Activated T-helper 1 cell treated with anti-CD3 and anti-CD28 coated beads, Interleukin-12 subunit alpha, Interleukin-12 subunit beta, Interleukin-2, Interleukin-4 antibody, amounts not matched to agents 30 ng/mL and 10 ng/mL and 1 ng/mL, durations not matched to agents 14 hours and 24 hours and 36 hours (primary cell): ENCODE data around the gene LKAAEAR1. TPM values are rescaled to one million over a fixed set of nuclear protein-coding genes. Genes with fewer than 3 reads are reported as not detected.

Experiments
- DNase-seq: peaks from one replicate; pipeline ENCODE4 v3.0.0; 2021; ENCODE audit warnings: low spot score
- H3K27ac Mint-ChIP-seq: one replicate; pipeline ENCODE4 v1.8.0; 2021; ENCODE audit warnings: mild to moderate bottlenecking, mixed read lengths
- H3K27me3 Mint-ChIP-seq: one replicate; pipeline ENCODE4 v1.8.0; 2022; ENCODE audit warnings: mild to moderate bottlenecking, moderate library complexity, mixed read lengths; ENCODE audit not compliant: insufficient read depth
- H3K36me3 Mint-ChIP-seq: one replicate; pipeline ENCODE4 v1.8.0; 2021; ENCODE audit warnings: low read depth, mixed read lengths
- H3K4me1 Mint-ChIP-seq: one replicate; pipeline ENCODE4 v1.8.0; 2021; ENCODE audit warnings: low read depth, mixed read lengths
- H3K4me3 Mint-ChIP-seq: one replicate; pipeline ENCODE4 v1.8.0; 2021; ENCODE audit warnings: mild to moderate bottlenecking, moderate library complexity, mixed read lengths
- H3K9me3 Mint-ChIP-seq: one replicate; pipeline ENCODE4 v1.8.0; 2021; ENCODE audit warnings: mixed read lengths
- intact Hi-C: fragments of 100-400 bp; cut with micrococcal nuclease; formaldehyde crosslinking; loops from one replicate; pipeline ENCODE4 v1.15.1; 2024
- total RNA-seq: library from RNA; stranded (reverse); gene quantifications from 2 replicates; pipeline ENCODE4 v1.2.3, GENCODE V29; 2022

LKAAEAR1 gene
- total RNA-seq, 1 donor from 2014 or later: 0.31 TPM

GRCh38 chr20:64033981-64034493 is 50.2 kb downstream of the LKAAEAR1 start:
- no peak for DNase-seq
- Mint-ChIP-seq H3K4me3 (no peak overlapping the region), H3K27me3 (no peaks in the 10 kb centered on the region), H3K27ac (peak overlapping the region; percentile 98), H3K9me3 (no peaks in the 10 kb centered on the region), H3K36me3 (peaks cover 24% of the 10 kb centered on the region), H3K4me1 (peaks cover 37% of the 10 kb centered on the region)
- intact Hi-C loops: no loop called here

Other genes with a start within 250 kb of the LKAAEAR1 start
- gene ABHD16B, start 222.9 kb downstream of the LKAAEAR1 start, total RNA-seq: not detected in 2 replicates
- 65.9 and 73.2 TPM in 2 replicates for gene TPD52L2, start 219.1 kb downstream of the LKAAEAR1 start, total RNA-seq
- 47.5 and 48.2 TPM in 2 replicates for gene DNAJC5, start 189.3 kb downstream of the LKAAEAR1 start, total RNA-seq
- gene UCKL1, start 128.0 kb downstream of the LKAAEAR1 start, total RNA-seq: 48.7 and 49.3 TPM in 2 replicates
- 28.0 and 28.3 TPM in 2 replicates for gene ZNF512B, start 114.5 kb downstream of the LKAAEAR1 start, total RNA-seq
- gene SAMD10, start 104.8 kb downstream of the LKAAEAR1 start, total RNA-seq: 29.4 and 34.9 TPM in 2 replicates
- gene PRPF6, start 103.3 kb downstream of the LKAAEAR1 start, total RNA-seq: 82.3 and 83.6 TPM in 2 replicates
- 5.4 and 6.1 TPM in 2 replicates for gene C20orf204, start 48.2 kb downstream of the LKAAEAR1 start, total RNA-seq
- gene SOX18, start 34.8 kb downstream of the LKAAEAR1 start, total RNA-seq: 1.3 TPM in 2 replicates
- gene TCEA2, start 21.2 kb downstream of the LKAAEAR1 start, total RNA-seq: 33.8 TPM in 2 replicates
- gene RGS19, start 4.9 kb downstream of the LKAAEAR1 start, total RNA-seq: 54.7 and 55.9 TPM in 2 replicates
- 0.16 and 0.20 TPM in 2 replicates for gene OPRL1, start 4.3 kb downstream of the LKAAEAR1 start, total RNA-seq
- gene NPBWR2, start 23.2 kb upstream of the LKAAEAR1 start, total RNA-seq: not detected in 2 replicates
- gene MYT1, start 80.1 kb upstream of the LKAAEAR1 start, total RNA-seq: not detected in 2 replicates
- gene PCMTD2, start 171.3 kb upstream of the LKAAEAR1 start, total RNA-seq: 32.2 and 39.5 TPM in 2 replicates